Measurements from ENCODE around the gene PIP4K2B.
A peak's percentile ranks its signal among the peaks of the same experiment; 100 is the strongest.

PIP4K2B gene

GRCh38 chr17:38733982-38734973 is 65.1 kb downstream of the PIP4K2B start:
- peak; percentile 51 for DNase-seq (ENCODE audit: low read depth)
- TF ChIP-seq MYC (IDR thresholded peaks at IDR 0.05; ENCODE audit: low read depth, low read length) (no peak), CTCF (IDR thresholded peaks at IDR 0.05; ENCODE audit: low read depth, low read length) (peak; percentile 25)
- H3K4me3 ChIP-seq (ENCODE audit: low read depth, low read length): no peak overlapping the region

GRCh38 chr17:38733282-38733981 is 65.9 kb downstream of the PIP4K2B start:
- no peak for TF ChIP-seq POLR2A (IDR thresholded peaks at IDR 0.05; ENCODE audit: extremely low read depth, insufficient read length)
- TF ChIP-seq MYC (IDR thresholded peaks at IDR 0.05; ENCODE audit: low read depth, low read length): no peak
- no peak for TF ChIP-seq MAX (IDR thresholded peaks at IDR 0.05; ENCODE audit: low read depth, low read length)
- TF ChIP-seq CTCF (IDR thresholded peaks at IDR 0.05; ENCODE audit: low read depth, low read length): no peak

GRCh38 chr17:38732376-38733281 is 66.7 kb downstream of the PIP4K2B start:
- no peak overlapping the region for H3K4me3 ChIP-seq (ENCODE audit: low read depth, low read length)
- DNase-seq (ENCODE audit: low read depth): no peak
- TF ChIP-seq POLR2A (IDR thresholded peaks at IDR 0.05; ENCODE audit: extremely low read depth, insufficient read length) (no peak), MYC (IDR thresholded peaks at IDR 0.05; ENCODE audit: low read depth, low read length) (no peak), CTCF (IDR thresholded peaks at IDR 0.05; ENCODE audit: low read depth, low read length) (no peak), MAX (IDR thresholded peaks at IDR 0.05; ENCODE audit: low read depth, low read length) (no peak)

More at GRCh38 chr17:38733282-38733981, 65.9 kb downstream of the PIP4K2B start:
- DNase-seq (ENCODE audit: low read depth): no peak
- H3K4me3 ChIP-seq (ENCODE audit: low read depth, low read length): no peak overlapping the region

GRCh38 chr17:38731526-38732294 is 67.6 kb downstream of the PIP4K2B start:
- TF ChIP-seq MAX (IDR thresholded peaks at IDR 0.05; ENCODE audit: low read depth, low read length): no peak
- no peak for TF ChIP-seq MYC (IDR thresholded peaks at IDR 0.05; ENCODE audit: low read depth, low read length)
- no peak for TF ChIP-seq CTCF (IDR thresholded peaks at IDR 0.05; ENCODE audit: low read depth, low read length)
- TF ChIP-seq POLR2A (IDR thresholded peaks at IDR 0.05; ENCODE audit: extremely low read depth, insufficient read length): no peak
- H3K4me3 ChIP-seq (ENCODE audit: low read depth, low read length): peak overlapping the region; percentile 90
- DNase-seq (ENCODE audit: low read depth): peak; percentile 45
